Liver (tissue), 9 donors: ENCODE data around the gene YIPF5. TPM values are rescaled to one million over a fixed set of nuclear protein-coding genes. Genes with fewer than 3 reads are reported as not detected.
A peak's percentile ranks its signal among the peaks of the same experiment; 100 is the strongest.

Source experiments
- DNase-seq: peaks from one replicate; pipeline ENCODE4 v3.0.0-alpha.2; 2017; ENCODE audit warnings: low spot score
- H3K27ac ChIP-seq, 2 donors: one replicate each; pipeline ENCODE4 v1.7.0; 2013; ENCODE audit warnings: inconsistent platforms in 2 of 2, low read length in 2 of 2, control low read depth in 1 of 2, low read depth in 1 of 2, mild to moderate bottlenecking in 1 of 2
- H3K27me3 ChIP-seq, 4 donors: one replicate each; pipeline versions ENCODE4 v1.6.1 to v1.7.0; 2013; ENCODE audit warnings: low read length in 3 of 4, inconsistent platforms in 1 of 4, mild to moderate bottlenecking in 1 of 4, moderate library complexity in 1 of 4; ENCODE audit not compliant: control insufficient read depth in 4 of 4, insufficient read depth in 4 of 4
- H3K36me3 ChIP-seq, 4 donors: one replicate each; pipeline versions ENCODE4 v1.6.1 to v1.7.0; 2013; ENCODE audit warnings: low read length in 3 of 4, mild to moderate bottlenecking in 3 of 4, low read depth in 1 of 4, moderate library complexity in 1 of 4; ENCODE audit not compliant: control insufficient read depth in 4 of 4, insufficient read depth in 3 of 4
- H3K4me1 ChIP-seq, 4 donors: one replicate each; pipeline versions ENCODE4 v1.6.1 to v1.7.0; 2013; ENCODE audit warnings: low read length in 3 of 4, mild to moderate bottlenecking in 3 of 4, moderate library complexity in 1 of 4; ENCODE audit not compliant: control insufficient read depth in 4 of 4, insufficient read depth in 4 of 4
- H3K4me3 ChIP-seq, 3 donors: one replicate each; pipeline versions ENCODE4 v1.6.1 to v1.7.0; 2013; ENCODE audit warnings: low read length in 3 of 3, control low read depth in 1 of 3, low read depth in 1 of 3, mild to moderate bottlenecking in 1 of 3
- H3K9ac ChIP-seq, 2 donors: one replicate each; pipeline ENCODE4 v1.7.0; 2013; ENCODE audit warnings: low read length in 2 of 2, mild to moderate bottlenecking in 2 of 2, moderate library complexity in 2 of 2, control low read depth in 1 of 2, low read depth in 1 of 2
- H3K9me3 ChIP-seq, 4 donors: one replicate each; pipeline versions ENCODE4 v1.6.1 to v1.7.0; 2013; ENCODE audit warnings: low read length in 3 of 4; ENCODE audit not compliant: control insufficient read depth in 4 of 4
- ATF3 ChIP-seq: IDR thresholded peaks from 2 replicates; pipeline ENCODE4 v1.6.1; 2016; ENCODE audit warnings: antibody characterized with exemption
- CTCF ChIP-seq: fragments of 150-350 bp; IDR thresholded peaks from 2 replicates; pipeline ENCODE4 v1.5.1; 2017; ENCODE audit warnings: improper control_type of control experiment, low read depth, low read length; ENCODE audit not compliant: missing input control
- EGR1 ChIP-seq, 2 donors: IDR thresholded peaks; 2 replicates each; pipeline ENCODE4 v1.6.1; 2016 to 2018; ENCODE audit warnings: antibody characterized with exemption in 2 of 2, low read depth in 2 of 2
- FOXA1 ChIP-seq: IDR thresholded peaks from 2 replicates; pipeline ENCODE4 v1.6.1; 2016; ENCODE audit warnings: antibody characterized with exemption
- FOXA2 ChIP-seq: IDR thresholded peaks from 2 replicates; pipeline ENCODE4 v1.6.1; 2016; ENCODE audit warnings: antibody characterized with exemption
- GABPA ChIP-seq, 2 donors: IDR thresholded peaks in 1 of 2; conservative IDR thresholded peaks in 1 of 2; 2 replicates each; pipeline ENCODE4 v1.6.1; 2016; ENCODE audit warnings: antibody characterized with exemption in 2 of 2, mild to moderate bottlenecking in 1 of 2, moderate library complexity in 1 of 2
- HNF4A ChIP-seq, 2 donors: conservative IDR thresholded peaks; 2 replicates each; pipeline ENCODE4 v1.6.1; 2016; ENCODE audit warnings: antibody characterized with exemption in 2 of 2, mild to moderate bottlenecking in 2 of 2
- HNF4G ChIP-seq: IDR thresholded peaks from 2 replicates; pipeline ENCODE4 v1.6.1; 2016; ENCODE audit warnings: antibody characterized with exemption
- JUND ChIP-seq, 2 donors: IDR thresholded peaks; 2 replicates each; pipeline ENCODE4 v1.6.1; 2016; ENCODE audit warnings: antibody characterized with exemption in 2 of 2
- MAX ChIP-seq: IDR thresholded peaks from 2 replicates; pipeline ENCODE4 v1.6.1; 2016; ENCODE audit warnings: antibody characterized with exemption
- NR2F2 ChIP-seq: IDR thresholded peaks from 2 replicates; pipeline ENCODE4 v1.6.1; 2016; ENCODE audit warnings: antibody characterized with exemption
- RAD21 ChIP-seq, 2 donors: IDR thresholded peaks; 2 replicates each; pipeline ENCODE4 v1.6.1; 2016; ENCODE audit warnings: antibody characterized with exemption in 2 of 2, mild to moderate bottlenecking in 2 of 2
- REST ChIP-seq: IDR thresholded peaks from 2 replicates; pipeline ENCODE4 v1.6.1; 2016; ENCODE audit warnings: antibody characterized with exemption, mild to moderate bottlenecking
- RXRA ChIP-seq, 2 donors: IDR thresholded peaks; 2 replicates each; pipeline ENCODE4 v1.6.1; 2017 to 2018; ENCODE audit warnings: antibody characterized with exemption in 2 of 2, mild to moderate bottlenecking in 1 of 2
- SP1 ChIP-seq: IDR thresholded peaks from 2 replicates; pipeline ENCODE4 v1.6.1; 2018; ENCODE audit warnings: antibody characterized with exemption, mild to moderate bottlenecking
- TAF1 ChIP-seq: conservative IDR thresholded peaks from 2 replicates; pipeline ENCODE4 v1.6.1; 2016; ENCODE audit warnings: antibody characterized with exemption, mild to moderate bottlenecking
- YY1 ChIP-seq: IDR thresholded peaks from 2 replicates; pipeline ENCODE4 v1.6.1; 2016; ENCODE audit warnings: antibody characterized with exemption, mild to moderate bottlenecking
- ZBTB33 ChIP-seq: IDR thresholded peaks from 2 replicates; pipeline ENCODE4 v1.6.1; 2016; ENCODE audit warnings: antibody characterized with exemption
- WGBS: extraction: QIAGEN DNeasy Blood & Tissue Kit; methylation state at CpG from one replicate; pipeline ENCODE4 v1.1.7; 2013; 5-methylcytosine and 5-hydroxymethylcytosine counted together
- polyA plus RNA-seq, 2 donors: library from polyadenylated mRNA; stranded (reverse) in 1 of 2; unstranded in 1 of 2; fragments of 200-250 nt in 1 of 2; fragments of >200 nt in 1 of 2; fragmentation: Nextera tagmentation in 1 of 2; extraction: Ambion mirVana in 1 of 2; gene quantifications; one replicate each; pipeline versions ENCODE4 v1.2.1 to v1.2.3, GENCODE V29; 2013 to 2015
- total RNA-seq, 2 donors: library from RNA; depleted of rRNA; stranded (reverse); fragments of >200 nt; gene quantifications; one replicate each; pipeline ENCODE4 v1.2.3, GENCODE V29; 2014
- donor health status: healthy.
- donor health status: healthy.
- donor health status: healthy.
- donor health status: healthy.
- donor health status: healthy.

YIPF5 gene
- total and polyA plus RNA-seq, 4 donors = 18.7 to 43.1 (median 20.6) TPM

- peaks cover 0 to 10% (median 0%) of the 10 kb centered on the region in 4 donors for H3K27me3 ChIP-seq
- no peaks in the 10 kb centered on the region for H3K36me3 ChIP-seq
- no peak overlapping the region for H3K4me3 ChIP-seq
- H3K9ac ChIP-seq = no peak overlapping the region
- no peak for DNase-seq
- no peaks in the 10 kb centered on the region for H3K9me3 ChIP-seq
- whole genome bisulfite sequencing = 33% methylated on average over 10 of the region's 10 CpGs
- TF ChIP-seq JUND (IDR thresholded peaks at IDR 0.05) = no peak
- no peak for TF ChIP-seq ATF3
- no peak for TF ChIP-seq TAF1
- no peak for TF ChIP-seq ZBTB33
- TF ChIP-seq YY1 = no peak
- peak; percentile 96 for TF ChIP-seq CTCF
- peak; percentile 42 for TF ChIP-seq REST
- no peak for TF ChIP-seq SP1
- no peak for TF ChIP-seq RXRA (IDR thresholded peaks at IDR 0.05)
- no peak for TF ChIP-seq HNF4G
- TF ChIP-seq HNF4A (conservative IDR thresholded peaks at IDR 0.05) = no peak
- TF ChIP-seq MAX = no peak
- no peak for TF ChIP-seq FOXA1
- TF ChIP-seq NR2F2 = no peak
- no peak for TF ChIP-seq EGR1 (IDR thresholded peaks at IDR 0.05; ENCODE audit: low read depth in 2 of 2)
- TF ChIP-seq RAD21 (IDR thresholded peaks at IDR 0.05) = peak; percentile 95 to 96
- TF ChIP-seq FOXA2 = no peak
- no peak for TF ChIP-seq GABPA (IDR thresholded peaks at IDR 0.05 in 1 of 2, conservative IDR thresholded peaks at IDR 0.05 in 1 of 2)
- no peak overlapping the region for H3K27ac ChIP-seq
- H3K4me1 ChIP-seq = peaks cover 0 to 1% (median 0%) of the 10 kb centered on the region in 4 donors
Measured at GRCh38 chr5:144203750-144204596, 33.5 kb upstream of the YIPF5 start.
